Measurements from ENCODE around the gene MAP3K3. TPM values are rescaled to one million over a fixed set of nuclear protein-coding genes. Genes with fewer than 3 reads are reported as not detected.

Gene MAP3K3
- polyA plus RNA-seq, 1 donor from 2014 or later: 16.6 TPM

DNA sequence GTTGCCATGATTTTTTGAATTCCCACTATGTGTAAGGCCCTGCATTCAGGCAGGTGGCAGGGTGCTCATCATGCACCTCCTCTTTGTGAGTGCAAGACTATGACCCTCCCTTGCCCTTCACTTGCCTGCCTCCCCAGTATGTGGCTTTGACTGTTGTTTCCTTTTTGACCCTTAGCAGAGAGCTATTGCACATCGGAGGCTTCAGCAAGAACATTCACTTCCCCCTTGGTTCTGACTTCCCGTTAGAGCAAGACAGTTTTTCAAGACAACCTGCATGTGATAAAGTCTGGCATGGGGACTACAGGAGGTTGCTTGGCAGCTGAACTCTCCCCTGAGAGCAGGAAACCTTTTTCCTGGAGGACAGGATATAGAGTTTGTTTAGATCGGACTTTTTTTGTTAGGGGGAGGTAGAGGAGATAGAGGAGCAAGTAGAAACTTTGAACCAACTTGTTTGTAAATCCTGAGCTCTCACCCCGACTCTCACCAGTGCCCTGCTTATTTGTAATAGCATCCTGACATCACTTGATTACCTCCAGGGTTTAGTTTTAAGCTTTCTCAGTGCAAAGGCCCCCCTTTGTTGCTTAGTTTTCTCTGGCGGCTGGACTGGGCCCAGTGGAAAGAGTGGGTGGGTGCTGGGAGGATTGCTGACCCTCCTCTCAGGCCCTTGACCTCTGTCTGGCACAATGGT, 43.5 kb downstream of the MAP3K3 start:
- Histone ChIP-seq H3K27ac (ENCODE audit: low read length) (no peak overlapping the region), H3F3A (ENCODE audit: insufficient read depth, low read length, poor library complexity, severe bottlenecking) (no peaks in the 10 kb centered on the region), H3K9me2 (ENCODE audit: insufficient read depth, low read length) (no peaks in the 10 kb centered on the region), H2AFZ (ENCODE audit: low read depth, low read length) (no peak overlapping the region), H3K9ac (ENCODE audit: low read length) (no peak overlapping the region), H3K4me3 (ENCODE audit: low read length) (no peak overlapping the region), H3K36me3 (ENCODE audit: insufficient read depth, low read length) (peaks cover 9% of the 10 kb centered on the region), H3K9me3 (ENCODE audit: low read length) (no peaks in the 10 kb centered on the region), H3K27me3 (ENCODE audit: insufficient read depth, low read depth, low read length) (no peaks in the 10 kb centered on the region), H3K79me2 (replicated peaks; ENCODE audit: insufficient read depth, low read length) (no peaks in the 10 kb centered on the region), H3K4me2 (ENCODE audit: low read length) (no peak overlapping the region), H4K20me1 (ENCODE audit: insufficient read depth) (no peaks in the 10 kb centered on the region)
- TF ChIP-seq EZH2 (IDR thresholded peaks at IDR 0.05; ENCODE audit: borderline replicate concordance, insufficient read depth, low read length, poor library complexity, severe bottlenecking) (no peak), POLR2AphosphoS5 (IDR thresholded peaks at IDR 0.05) (no peak), SMC3 (conservative IDR thresholded peaks at IDR 0.05; ENCODE audit: poor library complexity) (no peak), RAD21 (conservative IDR thresholded peaks at IDR 0.05) (no peak)
- TF ChIP-seq, protein P1, sequence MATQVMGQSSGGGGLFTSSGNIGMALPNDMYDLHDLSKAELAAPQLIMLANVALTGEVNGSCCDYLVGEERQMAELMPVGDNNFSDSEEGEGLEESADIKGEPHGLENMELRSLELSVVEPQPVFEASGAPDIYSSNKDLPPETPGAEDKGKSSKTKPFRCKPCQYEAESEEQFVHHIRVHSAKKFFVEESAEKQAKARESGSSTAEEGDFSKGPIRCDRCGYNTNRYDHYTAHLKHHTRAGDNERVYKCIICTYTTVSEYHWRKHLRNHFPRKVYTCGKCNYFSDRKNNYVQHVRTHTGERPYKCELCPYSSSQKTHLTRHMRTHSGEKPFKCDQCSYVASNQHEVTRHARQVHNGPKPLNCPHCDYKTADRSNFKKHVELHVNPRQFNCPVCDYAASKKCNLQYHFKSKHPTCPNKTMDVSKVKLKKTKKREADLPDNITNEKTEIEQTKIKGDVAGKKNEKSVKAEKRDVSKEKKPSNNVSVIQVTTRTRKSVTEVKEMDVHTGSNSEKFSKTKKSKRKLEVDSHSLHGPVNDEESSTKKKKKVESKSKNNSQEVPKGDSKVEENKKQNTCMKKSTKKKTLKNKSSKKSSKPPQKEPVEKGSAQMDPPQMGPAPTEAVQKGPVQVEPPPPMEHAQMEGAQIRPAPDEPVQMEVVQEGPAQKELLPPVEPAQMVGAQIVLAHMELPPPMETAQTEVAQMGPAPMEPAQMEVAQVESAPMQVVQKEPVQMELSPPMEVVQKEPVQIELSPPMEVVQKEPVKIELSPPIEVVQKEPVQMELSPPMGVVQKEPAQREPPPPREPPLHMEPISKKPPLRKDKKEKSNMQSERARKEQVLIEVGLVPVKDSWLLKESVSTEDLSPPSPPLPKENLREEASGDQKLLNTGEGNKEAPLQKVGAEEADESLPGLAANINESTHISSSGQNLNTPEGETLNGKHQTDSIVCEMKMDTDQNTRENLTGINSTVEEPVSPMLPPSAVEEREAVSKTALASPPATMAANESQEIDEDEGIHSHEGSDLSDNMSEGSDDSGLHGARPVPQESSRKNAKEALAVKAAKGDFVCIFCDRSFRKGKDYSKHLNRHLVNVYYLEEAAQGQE (IDR thresholded peaks at IDR 0.05; ENCODE audit: borderline replicate concordance): no peak
- TF ChIP-seq, protein P2, sequence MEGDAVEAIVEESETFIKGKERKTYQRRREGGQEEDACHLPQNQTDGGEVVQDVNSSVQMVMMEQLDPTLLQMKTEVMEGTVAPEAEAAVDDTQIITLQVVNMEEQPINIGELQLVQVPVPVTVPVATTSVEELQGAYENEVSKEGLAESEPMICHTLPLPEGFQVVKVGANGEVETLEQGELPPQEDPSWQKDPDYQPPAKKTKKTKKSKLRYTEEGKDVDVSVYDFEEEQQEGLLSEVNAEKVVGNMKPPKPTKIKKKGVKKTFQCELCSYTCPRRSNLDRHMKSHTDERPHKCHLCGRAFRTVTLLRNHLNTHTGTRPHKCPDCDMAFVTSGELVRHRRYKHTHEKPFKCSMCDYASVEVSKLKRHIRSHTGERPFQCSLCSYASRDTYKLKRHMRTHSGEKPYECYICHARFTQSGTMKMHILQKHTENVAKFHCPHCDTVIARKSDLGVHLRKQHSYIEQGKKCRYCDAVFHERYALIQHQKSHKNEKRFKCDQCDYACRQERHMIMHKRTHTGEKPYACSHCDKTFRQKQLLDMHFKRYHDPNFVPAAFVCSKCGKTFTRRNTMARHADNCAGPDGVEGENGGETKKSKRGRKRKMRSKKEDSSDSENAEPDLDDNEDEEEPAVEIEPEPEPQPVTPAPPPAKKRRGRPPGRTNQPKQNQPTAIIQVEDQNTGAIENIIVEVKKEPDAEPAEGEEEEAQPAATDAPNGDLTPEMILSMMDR (IDR thresholded peaks at IDR 0.05; ENCODE audit: poor library complexity, severe bottlenecking): no peak

DNA sequence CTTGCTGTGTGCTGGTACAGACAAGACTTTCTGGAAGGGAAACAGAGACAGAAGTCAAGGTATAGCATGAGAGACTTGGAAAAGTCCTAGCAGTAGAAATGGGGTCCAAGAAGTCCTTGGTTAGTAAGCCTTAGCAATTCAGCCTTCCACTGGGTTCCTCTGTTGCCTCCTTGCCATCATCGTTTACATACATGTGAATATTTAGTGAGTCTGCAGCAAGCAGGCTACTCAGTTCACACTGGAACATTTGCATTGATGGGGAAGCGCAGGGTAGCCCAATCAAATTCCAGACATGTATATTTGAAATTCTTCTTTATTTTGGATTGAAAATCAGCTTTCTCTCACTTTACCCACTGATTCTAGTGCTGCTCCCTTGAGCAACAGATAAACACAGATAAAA, 50.6 kb downstream of the MAP3K3 start:
- H3F3A ChIP-seq (ENCODE audit: insufficient read depth, low read length, poor library complexity, severe bottlenecking): no peaks in the 10 kb centered on the region
- no peak overlapping the region for H3K9ac ChIP-seq (ENCODE audit: low read length)
- no peaks in the 10 kb centered on the region for H3K9me3 ChIP-seq (ENCODE audit: low read length)
- H4K20me1 ChIP-seq (ENCODE audit: insufficient read depth): no peaks in the 10 kb centered on the region
- no peak overlapping the region for H3K4me2 ChIP-seq (ENCODE audit: low read length)
- no peak overlapping the region for H3K4me3 ChIP-seq (ENCODE audit: low read length)
- no peak overlapping the region for H2AFZ ChIP-seq (ENCODE audit: low read depth, low read length)
- H3K27ac ChIP-seq (ENCODE audit: low read length): no peak overlapping the region
- H3K27me3 ChIP-seq (ENCODE audit: insufficient read depth, low read depth, low read length): no peaks in the 10 kb centered on the region
- no peaks in the 10 kb centered on the region for H3K79me2 ChIP-seq (replicated peaks; ENCODE audit: insufficient read depth, low read length)
- H3K9me2 ChIP-seq (ENCODE audit: insufficient read depth, low read length): no peaks in the 10 kb centered on the region
- TF ChIP-seq RAD21 (conservative IDR thresholded peaks at IDR 0.05) (no peak), TAF1 (IDR thresholded peaks at IDR 0.05; ENCODE audit: low read depth) (no peak), EZH2 (IDR thresholded peaks at IDR 0.05; ENCODE audit: borderline replicate concordance, insufficient read depth, low read length, poor library complexity, severe bottlenecking) (no peak), SMC3 (conservative IDR thresholded peaks at IDR 0.05; ENCODE audit: poor library complexity) (no peak)
- TF ChIP-seq, protein P1 (IDR thresholded peaks at IDR 0.05; ENCODE audit: borderline replicate concordance): no peak
- TF ChIP-seq, protein P2 (IDR thresholded peaks at IDR 0.05; ENCODE audit: poor library complexity, severe bottlenecking): no peak
- no peaks in the 10 kb centered on the region for H3K36me3 ChIP-seq (ENCODE audit: insufficient read depth, low read length)
